Ishikawa (cell line): Measurements from ENCODE around the gene CFAP221.

Experiments
- TAF1 ChIP-seq: IDR thresholded peaks from 2 replicates; pipeline ENCODE4 v1.6.1; 2012; ENCODE audit warnings: low read depth, mild to moderate bottlenecking
- TF ChIP-seq, protein P1 (sequence below): IDR thresholded peaks from 2 replicates; pipeline ENCODE4 v1.6.1; 2012

- TF ChIP-seq TAF1, result no peak
- TF ChIP-seq, protein P1, sequence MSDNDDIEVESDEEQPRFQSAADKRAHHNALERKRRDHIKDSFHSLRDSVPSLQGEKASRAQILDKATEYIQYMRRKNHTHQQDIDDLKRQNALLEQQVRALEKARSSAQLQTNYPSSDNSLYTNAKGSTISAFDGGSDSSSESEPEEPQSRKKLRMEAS, result no peak
Observed at GRCh38 chr2:119553687-119554344, 9.6 kb downstream of the CFAP221 start.
